T-cell (primary cell): ENCODE data around the gene RET. TPM values are rescaled to one million over a fixed set of nuclear protein-coding genes. Genes with fewer than 3 reads are reported as not detected.
A peak's percentile ranks its signal among the peaks of the same experiment; 100 is the strongest.

ENCODE experiments used
- ATAC-seq, 4 experiments: fragments of 200-7000 bp in 3 of 4; fragments of 150-1000 bp in 1 of 4; cut with Tn5 transposase; replicated peaks in 1 of 4; 1 replicate in 3 of 4; 2 replicates in 1 of 4; pipeline ENCODE4 v1.10.0; 2021; ENCODE audit warnings: moderate library complexity in 3 of 4, mild to moderate bottlenecking in 2 of 4, moderate number of reproducible peaks in 1 of 4
- CTCF ChIA-PET, 2 donors: fragments of 300-600 bp; sonication (Branson Sonifier 250); formaldehyde crosslinking; loops; one replicate each; lab custom pipeline; 2022; ENCODE audit warnings: antibody characterized with exemption in 2 of 2; lab: Charles Lee
- POLR2A ChIA-PET, 2 donors: fragments of 300-600 bp; sonication (Branson Sonifier 250); formaldehyde crosslinking; loops; one replicate each; lab custom pipeline; 2022; ENCODE audit warnings: antibody characterized with exemption in 2 of 2; lab: Charles Lee
- DNase-seq, 35 experiments: peaks; one replicate each; pipeline versions ENCODE4 v3.0.0 to v3.0.0-alpha.2; 2013 to 2023
- H3K27ac ChIP-seq: one replicate; pipeline ENCODE4 v1.5.1; 2013; ENCODE audit warnings: low read length
- H3K27me3 ChIP-seq, 2 experiments: replicated peaks in 1 of 2; 1 replicate in 1 of 2; 2 replicates in 1 of 2; pipeline versions ENCODE4 v1.6.1 to v1.7.0; 2013; ENCODE audit warnings: low read length in 1 of 2, mixed read lengths in 1 of 2; ENCODE audit not compliant: control insufficient read depth in 2 of 2, insufficient read depth in 2 of 2; ENCODE audit errors: extremely low read depth in 1 of 2
- H3K36me3 ChIP-seq, 2 donors: 1 replicate in 1 of 2; 2 replicates in 1 of 2; pipeline versions ENCODE4 v1.6.1 to v1.7.0; 2013; ENCODE audit warnings: low read length in 1 of 2; ENCODE audit not compliant: control insufficient read depth in 2 of 2, insufficient read depth in 1 of 2; ENCODE audit errors: extremely low read depth in 1 of 2
- H3K4me1 ChIP-seq, 2 experiments: 1 replicate in 1 of 2; 2 replicates in 1 of 2; pipeline versions ENCODE4 v1.6.1 to v1.7.0; 2013; ENCODE audit warnings: low read length in 2 of 2, mixed read lengths in 1 of 2; ENCODE audit not compliant: insufficient read depth in 2 of 2, control insufficient read depth in 1 of 2; ENCODE audit errors: extremely low read depth in 1 of 2
- H3K4me3 ChIP-seq, 2 donors: 1 replicate in 1 of 2; 2 replicates in 1 of 2; pipeline versions ENCODE4 v1.5.1 to v1.7.0; 2013; ENCODE audit warnings: mild to moderate bottlenecking in 2 of 2, low read length in 1 of 2, moderate library complexity in 1 of 2; ENCODE audit not compliant: control insufficient read depth in 1 of 2; ENCODE audit errors: extremely low read depth in 1 of 2
- H3K9me3 ChIP-seq: 2 replicates; pipeline ENCODE4 v1.7.0; 2013
- H3K27ac Mint-ChIP-seq, 2 donors: one replicate each; pipeline ENCODE4 v1.8.0; 2020 to 2021; ENCODE audit warnings: mild to moderate bottlenecking in 2 of 2, mixed read lengths in 2 of 2
- H3K27me3 Mint-ChIP-seq, 2 donors: one replicate each; pipeline ENCODE4 v1.8.0; 2021 to 2022; ENCODE audit warnings: mixed read lengths in 2 of 2
- H3K36me3 Mint-ChIP-seq: one replicate; pipeline ENCODE4 v1.8.0; 2021; ENCODE audit warnings: mixed read lengths
- H3K4me1 Mint-ChIP-seq, 3 donors: one replicate each; pipeline ENCODE4 v1.8.0; 2020 to 2022; ENCODE audit warnings: mixed read lengths in 3 of 3, mild to moderate bottlenecking in 1 of 3
- H3K4me3 Mint-ChIP-seq, 3 donors: one replicate each; pipeline ENCODE4 v1.8.0; 2020 to 2022; ENCODE audit warnings: mild to moderate bottlenecking in 3 of 3, mixed read lengths in 3 of 3, moderate library complexity in 3 of 3
- H3K9me3 Mint-ChIP-seq, 3 donors: one replicate each; pipeline ENCODE4 v1.8.0; 2020 to 2022; ENCODE audit warnings: mixed read lengths in 3 of 3
- WGBS: methylation state at CpG from one replicate; pipeline ENCODE4 v1.1.5; 2013; ENCODE audit warnings: missing lambda C conversion rate; ENCODE audit not compliant: insufficient coverage; 5-methylcytosine and 5-hydroxymethylcytosine counted together
- total RNA-seq, 35 experiments: library from RNA in 6 of 35; stranded (reverse) in 6 of 35; fragments of 120-200 nt in 1 of 35; gene quantifications; one replicate each; pipeline versions ENCODE4 v1.2.1 to v1.2.4 and lab custom pipeline; 2013 to 2026

RET gene
- total RNA-seq, 5 donors from 2014 or later (not counting 1 experiment from before 2014, with no cell fraction given), result 0.13 to 0.25 (median 0.15) TPM; not detected in 2

GRCh38 chr10:43114743-43115611, 38.1 kb downstream of the RET start:
- Mint-ChIP-seq H3K27ac (no peak overlapping the region), H3K36me3 (no peaks in the 10 kb centered on the region), H3K27me3 (no peaks in the 10 kb centered on the region), H3K4me1 (peaks cover 0 to 5% (median 0%) of the 10 kb centered on the region in 3 donors), H3K9me3 (no peaks in the 10 kb centered on the region), H3K4me3 (no peak overlapping the region)
- no peaks in the 10 kb centered on the region for H3K9me3 ChIP-seq
- no peak overlapping the region for H3K27ac ChIP-seq
- WGBS, result 82% methylated on average over 17 of the region's 17 CpGs
- CTCF ChIA-PET, result interaction anchor here in 1 of 2 donors (0.6 kb wide), 1 partner anchor 1270 kb away, joined by 3 read pairs; no protein-coding TSS in a partner anchor
- no peaks in the 10 kb centered on the region for H3K27me3 ChIP-seq
- ATAC-seq (no peak), DNase-seq (no peak)
- no peak overlapping the region for H3K4me3 ChIP-seq
- H3K36me3 ChIP-seq, result no peaks in the 10 kb centered on the region
- POLR2A ChIA-PET, result interaction anchor here in 1 of 2 donors (0.6 kb wide), 1 partner anchor 18 kb away, joined by 3 read pairs; no protein-coding TSS in a partner anchor
- peaks cover 0 to 5% of the 10 kb centered on the region in 2 experiments for H3K4me1 ChIP-seq

- no peak overlapping the region for H3K4me3 ChIP-seq
- POLR2A ChIA-PET, result no interaction called here
- H3K27ac Mint-ChIP-seq, result no peak overlapping the region
- no peaks in the 10 kb centered on the region for H3K27me3 Mint-ChIP-seq
- no peak overlapping the region for H3K4me3 Mint-ChIP-seq
- no peak for DNase-seq
- no peaks in the 10 kb centered on the region for H3K36me3 ChIP-seq
- H3K27me3 ChIP-seq, result no peaks in the 10 kb centered on the region
- no peaks in the 10 kb centered on the region for H3K9me3 Mint-ChIP-seq
- peaks cover 9 to 14% (median 9%) of the 10 kb centered on the region in 3 donors for H3K4me1 Mint-ChIP-seq
- H3K4me1 ChIP-seq, result peaks cover 2 to 15% of the 10 kb centered on the region in 2 experiments
- no peaks in the 10 kb centered on the region for H3K36me3 Mint-ChIP-seq
- H3K27ac ChIP-seq, result no peak overlapping the region
- ATAC-seq, result no peak
- CTCF ChIA-PET, result no interaction called here
- WGBS, result 91% methylated on average over 9 of the region's 10 CpGs
- no peaks in the 10 kb centered on the region for H3K9me3 ChIP-seq
These were observed 39.2 kb downstream of the RET start for GRCh38 chr10:43115881-43116595.

GRCh38 chr10:43116596-43116995, 39.7 kb downstream of the RET start:
- no peaks in the 10 kb centered on the region for H3K9me3 ChIP-seq
- DNase-seq, result no peak
- CTCF ChIA-PET, result no interaction called here
- Mint-ChIP-seq H3K9me3 (no peaks in the 10 kb centered on the region), H3K27me3 (no peaks in the 10 kb centered on the region), H3K36me3 (no peaks in the 10 kb centered on the region), H3K27ac (no peak overlapping the region), H3K4me1 (peaks cover 14 to 19% (median 15%) of the 10 kb centered on the region in 3 donors), H3K4me3 (no peak overlapping the region)
- H3K27me3 ChIP-seq, result no peaks in the 10 kb centered on the region
- POLR2A ChIA-PET, result no interaction called here
- no peak overlapping the region for H3K27ac ChIP-seq
- no peak overlapping the region for H3K4me3 ChIP-seq
- no peaks in the 10 kb centered on the region for H3K36me3 ChIP-seq
- no peak for ATAC-seq
- H3K4me1 ChIP-seq, result peaks cover 2 to 21% of the 10 kb centered on the region in 2 experiments
- 91% methylated on average over 9 of the region's 10 CpGs for WGBS

- Mint-ChIP-seq H3K27ac (no peak overlapping the region), H3K9me3 (no peaks in the 10 kb centered on the region), H3K4me3 (no peak overlapping the region), H3K36me3 (no peaks in the 10 kb centered on the region), H3K27me3 (no peaks in the 10 kb centered on the region), H3K4me1 (peaks cover 19 to 26% (median 21%) of the 10 kb centered on the region in 3 donors)
- H3K4me3 ChIP-seq, result no peak overlapping the region
- H3K27ac ChIP-seq, result no peak overlapping the region
- ATAC-seq, result no peak
- H3K36me3 ChIP-seq, result no peaks in the 10 kb centered on the region
- 69% methylated on average over 7 of the region's 9 CpGs for WGBS
- DNase-seq, result no peak
- H3K4me1 ChIP-seq, result peaks cover 2 to 27% of the 10 kb centered on the region in 2 experiments
- no peaks in the 10 kb centered on the region for H3K27me3 ChIP-seq
- POLR2A ChIA-PET, result no interaction called here
- no peaks in the 10 kb centered on the region for H3K9me3 ChIP-seq
- CTCF ChIA-PET, result no interaction called here
These were observed 40.3 kb downstream of the RET start for GRCh38 chr10:43117031-43117776.

GRCh38 chr10:43117777-43118583, 41.1 kb downstream of the RET start:
- Mint-ChIP-seq H3K36me3 (no peaks in the 10 kb centered on the region), H3K4me1 (peaks cover 19 to 32% (median 21%) of the 10 kb centered on the region in 3 donors), H3K27ac (peak overlapping the region in 1 of 2 donors; percentile 47), H3K4me3 (no peak overlapping the region), H3K27me3 (no peaks in the 10 kb centered on the region), H3K9me3 (no peaks in the 10 kb centered on the region)
- ChIA-PET CTCF (no interaction called here), POLR2A (no interaction called here)
- 88% methylated on average over 12 of the region's 18 CpGs for WGBS
- Histone ChIP-seq H3K27me3 (no peaks in the 10 kb centered on the region), H3K27ac (no peak overlapping the region), H3K36me3 (no peaks in the 10 kb centered on the region), H3K4me3 (no peak overlapping the region), H3K4me1 (peaks cover 2 to 27% of the 10 kb centered on the region in 2 experiments), H3K9me3 (no peaks in the 10 kb centered on the region)
- DNase-seq, result no peak
- ATAC-seq, result no peak
